ENCODE measurements around the gene TBCD.
A peak's percentile ranks its signal among the peaks of the same experiment; 100 is the strongest.

The TBCD gene

DNA sequence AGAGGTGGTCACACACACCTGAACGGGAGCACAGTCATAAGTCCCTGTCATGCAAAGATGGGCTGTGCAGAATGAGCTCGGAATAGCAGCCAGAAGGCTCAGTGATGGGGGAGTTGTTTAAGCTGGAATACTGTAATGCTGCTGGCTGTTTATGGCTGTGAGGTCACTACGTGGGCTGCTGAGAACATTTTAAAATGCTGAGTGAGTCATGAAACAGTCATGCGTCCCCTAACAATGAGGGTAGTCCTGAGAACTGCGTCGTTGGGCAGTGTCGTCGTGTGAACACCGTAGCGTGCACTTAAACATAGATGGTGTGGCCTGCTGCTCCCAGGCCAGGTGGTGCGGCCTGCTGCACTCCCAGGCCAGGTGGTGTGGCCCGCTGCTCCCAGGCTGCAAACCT lies 39.7 kb downstream of the TBCD start:
- DNase-seq (ENCODE audit: low spot score) = no peak

DNA sequence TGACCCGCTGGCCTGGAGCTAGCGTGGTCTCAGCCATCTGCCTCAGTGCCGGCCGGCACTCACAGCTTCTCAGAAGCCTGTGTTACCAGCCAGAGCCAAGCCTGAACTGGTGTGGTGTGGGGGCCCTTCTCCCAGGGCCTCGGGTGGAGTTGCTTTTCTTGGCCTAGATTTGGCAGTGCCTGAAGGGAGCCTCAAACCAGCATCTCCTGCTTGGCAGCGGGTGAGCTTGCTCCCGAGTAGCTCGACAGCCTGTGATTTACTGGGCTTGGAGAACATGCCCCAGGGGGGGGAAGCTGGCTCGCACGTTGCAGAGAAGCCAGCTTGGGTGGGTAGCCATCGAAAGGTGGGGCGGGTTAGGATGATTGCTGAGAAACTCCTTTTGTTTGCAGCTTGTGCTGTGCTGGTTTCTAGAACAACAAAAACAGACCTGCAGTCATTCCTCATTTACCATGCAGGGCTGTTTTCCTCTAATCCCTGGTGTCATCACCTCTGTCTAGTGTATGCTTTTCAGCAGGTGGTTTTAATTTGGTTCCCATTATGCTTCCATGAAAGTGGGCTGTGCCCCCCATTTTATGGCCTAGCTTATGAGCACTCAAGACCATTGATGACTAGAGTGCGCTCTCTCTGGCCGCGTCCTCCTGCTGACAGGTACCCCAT lies 42.2 kb downstream of the TBCD start:
- DNase-seq (ENCODE audit: low spot score) = peak; percentile 36

DNA sequence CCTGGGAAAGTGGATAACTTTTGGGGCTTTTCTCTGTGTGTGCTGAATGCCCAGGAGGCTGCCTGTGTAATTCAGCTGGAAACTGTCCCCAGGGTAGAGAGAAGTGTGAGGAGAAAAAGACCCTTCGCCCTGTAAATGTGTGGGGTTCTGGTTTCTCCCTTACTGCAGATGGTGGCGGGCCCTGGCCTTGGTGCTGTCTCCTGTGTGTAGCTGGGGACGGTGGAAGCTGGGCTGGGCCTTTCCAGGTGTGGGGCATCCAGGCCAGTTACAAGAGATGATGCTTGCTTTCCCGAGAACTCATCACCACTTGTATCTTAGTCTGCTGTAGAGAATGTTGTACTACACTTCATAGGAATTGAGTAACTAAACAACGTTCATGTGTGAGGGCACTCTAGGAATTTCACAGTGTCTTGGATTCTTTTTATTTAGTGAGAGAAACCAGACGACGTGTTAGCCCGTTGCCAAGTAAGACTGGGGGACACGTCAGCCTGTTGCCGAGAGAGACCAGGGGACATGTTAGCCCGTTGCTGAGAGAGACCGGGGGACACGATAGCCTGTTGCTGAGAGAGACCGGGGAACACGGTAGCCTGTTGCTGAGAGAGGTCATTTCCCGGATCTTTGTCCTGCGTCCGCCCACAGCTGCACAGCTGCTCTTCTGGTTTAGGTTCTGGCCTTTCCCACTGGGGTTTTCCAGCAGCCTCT lies 43.1 kb downstream of the TBCD start:
- no peak for DNase-seq (ENCODE audit: low spot score)

DNA sequence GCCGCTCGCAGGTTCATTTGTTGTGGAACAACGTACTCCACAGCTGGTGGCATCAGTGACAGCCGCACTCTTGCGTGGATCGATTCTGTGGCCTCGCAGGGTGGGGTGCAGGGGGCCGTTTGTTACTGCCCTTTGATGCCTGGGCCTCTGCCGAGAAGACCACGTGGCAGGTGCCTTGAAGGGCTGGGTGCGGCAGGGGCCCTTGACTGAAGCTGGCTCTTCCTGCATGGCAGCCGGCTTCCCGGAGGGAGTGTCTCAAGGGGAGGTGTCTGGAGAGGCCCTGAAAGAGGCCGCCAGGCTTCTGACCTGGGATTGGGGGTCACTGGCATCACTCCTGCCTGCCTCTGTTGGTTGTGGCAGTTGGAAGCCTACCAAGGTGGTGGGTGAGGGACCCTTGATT lies 43.8 kb downstream of the TBCD start:
- DNase-seq (ENCODE audit: low spot score) = no peak

DNA sequence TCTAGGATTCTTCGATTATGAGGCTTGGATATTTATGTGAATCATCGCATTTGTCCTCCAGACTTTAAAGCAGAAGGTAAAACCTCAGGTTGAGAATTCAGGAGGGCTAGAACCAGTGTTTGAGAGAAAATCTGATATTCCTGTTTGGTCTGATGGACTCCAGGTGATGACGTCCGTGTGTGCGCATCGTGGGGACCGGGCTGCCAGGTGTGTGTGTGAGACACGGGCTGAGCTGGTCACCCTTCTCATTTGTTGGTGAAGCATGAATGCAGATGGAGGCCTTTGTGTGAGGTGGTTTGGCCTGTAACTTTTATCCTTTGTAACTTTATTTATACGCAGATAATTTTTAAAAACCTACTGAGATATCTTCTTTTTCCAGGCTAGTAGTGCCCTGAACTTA lies 45.2 kb downstream of the TBCD start:
- DNase-seq (ENCODE audit: low spot score) = no peak

DNA sequence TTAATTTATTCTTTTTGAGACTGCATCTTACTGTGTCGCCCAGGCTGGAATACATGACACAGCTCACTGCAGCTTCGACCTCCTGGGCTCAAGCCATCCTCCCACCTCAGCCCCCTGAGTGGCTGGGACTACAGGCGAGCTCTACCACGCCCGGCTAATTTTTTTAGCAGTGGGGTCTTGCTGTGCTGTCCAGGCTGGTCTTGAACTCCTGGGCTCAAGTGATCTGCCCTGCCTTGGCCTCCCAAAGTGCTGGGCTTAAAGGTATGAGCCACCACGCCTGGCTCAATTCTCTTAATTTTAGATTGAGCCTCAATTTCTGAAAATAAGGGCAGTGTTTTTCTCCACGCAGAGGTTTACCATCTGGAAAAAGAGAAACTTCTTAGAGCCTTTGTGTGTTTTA lies 46.9 kb downstream of the TBCD start:
- no peak for DNase-seq (ENCODE audit: low spot score)

DNA sequence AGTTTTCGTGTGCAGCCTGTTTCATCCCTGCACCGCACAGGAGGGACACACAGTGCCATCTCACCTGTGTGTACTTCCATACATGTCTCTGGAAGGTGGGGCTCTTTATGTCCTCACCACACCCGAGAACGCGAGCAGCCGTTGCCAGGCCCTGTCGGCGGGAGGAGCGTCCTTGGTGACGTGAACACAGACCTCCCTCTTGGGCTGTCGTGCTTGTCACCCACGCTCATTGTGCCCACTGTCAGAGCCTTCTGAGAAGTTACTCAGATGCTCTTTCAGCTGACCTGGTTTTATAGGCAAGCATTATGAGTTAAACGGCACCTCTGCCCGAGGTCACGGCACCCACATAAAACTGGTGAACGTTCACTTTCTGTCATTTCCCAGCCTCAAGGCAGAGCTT lies 47.7 kb downstream of the TBCD start:
- no peak for DNase-seq (ENCODE audit: low spot score)

DNA sequence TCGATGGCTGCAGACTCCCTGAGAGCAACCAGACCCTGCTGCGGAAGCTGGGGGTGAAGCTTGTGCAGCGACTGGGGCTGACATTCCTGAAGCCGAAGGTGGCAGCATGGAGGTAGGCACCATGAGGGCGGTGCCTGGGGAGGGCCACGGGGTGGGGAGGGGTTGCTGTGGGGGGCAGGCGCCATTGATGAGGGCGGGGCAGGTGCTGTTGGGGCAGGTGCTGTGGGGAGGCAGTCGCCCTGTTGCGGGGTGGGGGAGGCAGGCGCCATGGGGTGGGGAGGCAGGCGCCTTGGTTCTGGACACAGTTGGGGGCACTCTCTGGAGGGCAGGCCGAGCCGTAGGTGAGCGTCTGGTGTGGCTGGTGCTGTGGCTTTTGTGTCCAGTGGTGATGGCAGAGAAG lies 49.0 kb downstream of the TBCD start:
- no peak for DNase-seq (ENCODE audit: low spot score)

DNA sequence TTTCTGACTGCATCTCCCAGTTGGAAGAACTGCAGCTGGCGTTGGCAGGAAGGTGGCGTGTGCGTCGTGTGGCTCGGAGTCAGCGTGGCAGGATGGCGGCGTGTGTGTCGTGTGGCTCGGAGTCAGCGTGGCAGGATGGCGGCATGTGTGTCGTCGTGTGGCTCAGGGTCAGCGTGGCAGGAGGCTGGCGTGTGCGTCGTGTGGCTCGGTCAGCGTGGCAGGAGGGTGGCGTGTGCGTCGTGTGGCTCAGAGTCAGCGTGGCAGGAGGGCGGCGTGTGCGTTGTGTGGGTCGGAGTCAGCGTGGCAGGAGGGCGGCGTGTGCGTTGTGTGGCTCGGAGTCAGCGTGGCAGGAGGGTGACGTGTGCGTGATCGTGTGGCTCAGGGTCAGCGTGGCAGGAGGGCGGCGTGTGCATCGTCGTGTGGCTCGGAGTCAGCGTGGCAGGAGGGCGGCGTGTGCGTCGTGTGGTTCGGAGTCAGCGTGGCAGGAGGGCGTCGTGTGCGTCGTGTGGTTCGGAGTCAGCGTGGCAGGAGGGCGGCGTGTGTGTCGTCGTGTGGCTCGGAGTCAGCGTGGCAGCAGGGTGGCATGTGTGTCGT lies 49.6 kb downstream of the TBCD start:
- no peak for DNase-seq (ENCODE audit: low spot score)

DNA sequence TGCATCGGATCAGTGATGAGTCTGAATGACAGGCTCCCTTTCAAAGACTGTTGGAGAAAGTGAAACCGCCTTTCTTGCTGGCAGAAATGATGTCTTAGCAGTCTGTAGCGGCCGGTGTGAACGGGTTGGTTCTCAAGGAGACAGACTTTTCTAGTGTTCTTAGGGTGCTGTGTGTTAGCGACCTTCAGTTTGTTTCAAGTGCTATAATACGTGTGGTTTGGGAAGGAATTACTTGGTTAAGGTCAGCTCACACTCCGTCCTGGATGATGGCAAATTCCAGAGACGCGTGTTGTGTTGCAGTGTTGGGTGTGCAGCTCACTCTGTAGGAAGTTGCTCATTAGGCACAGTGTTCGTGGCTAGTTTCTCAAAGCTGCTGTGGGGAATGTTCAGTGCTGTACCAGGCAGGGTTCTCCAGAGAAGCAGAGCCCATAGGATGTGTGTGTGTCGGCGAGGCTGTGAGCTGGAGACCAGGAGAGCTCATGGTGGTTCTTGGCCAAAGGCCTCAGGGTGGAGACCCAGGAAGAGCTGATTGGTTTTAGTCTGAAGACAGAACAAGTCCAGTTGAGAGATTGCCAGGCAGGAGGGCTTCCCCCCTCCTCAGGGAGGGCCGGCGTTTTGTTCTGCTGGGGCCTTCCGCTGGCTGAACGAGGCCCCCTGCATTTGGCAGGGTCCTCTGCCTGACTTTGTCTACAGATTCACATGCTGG lies 50.4 kb downstream of the TBCD start:
- no peak for DNase-seq (ENCODE audit: low spot score)

DNA sequence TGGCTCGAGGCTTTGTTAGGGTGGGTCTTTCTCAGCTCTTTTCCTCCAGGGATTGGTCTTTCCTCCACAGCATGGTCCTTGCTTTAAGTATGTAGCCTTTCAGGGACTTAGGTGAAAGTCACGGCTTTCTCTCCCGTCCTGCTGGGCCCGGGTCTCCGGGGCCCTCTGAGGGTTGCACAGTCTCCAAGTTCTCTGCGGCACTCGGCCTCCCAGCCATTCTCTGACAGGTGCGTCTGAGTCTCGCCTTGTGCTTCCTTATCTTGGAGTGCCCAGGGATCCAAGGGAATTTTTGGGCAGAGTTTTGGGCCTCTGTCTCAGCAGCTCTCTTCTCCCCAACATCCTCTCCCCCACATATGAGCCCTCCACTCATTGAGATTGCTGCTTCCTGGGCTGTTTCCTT lies 51.3 kb downstream of the TBCD start:
- DNase-seq (ENCODE audit: low spot score) = no peak

DNA sequence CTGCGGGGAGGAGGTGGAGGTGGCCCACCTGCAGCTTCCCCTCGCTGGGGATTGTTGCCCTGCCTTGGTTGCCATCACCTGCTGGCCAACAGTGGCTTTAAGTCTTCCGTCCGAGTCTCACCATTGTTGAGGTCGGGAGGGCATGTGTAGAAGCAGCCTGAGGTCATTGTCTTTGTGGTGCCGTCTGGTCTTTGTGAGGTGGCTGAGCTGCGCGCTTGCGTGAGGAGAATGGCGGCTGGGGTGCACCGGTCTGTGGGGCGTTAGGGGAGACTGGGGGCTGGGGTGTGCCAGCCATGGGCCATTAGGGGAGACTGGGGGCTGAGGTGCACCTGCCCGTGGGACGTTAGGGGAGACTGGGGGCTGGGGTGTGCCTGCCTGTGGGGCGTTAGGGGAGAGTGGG lies 51.7 kb downstream of the TBCD start:
- no peak for DNase-seq (ENCODE audit: low spot score)

DNA sequence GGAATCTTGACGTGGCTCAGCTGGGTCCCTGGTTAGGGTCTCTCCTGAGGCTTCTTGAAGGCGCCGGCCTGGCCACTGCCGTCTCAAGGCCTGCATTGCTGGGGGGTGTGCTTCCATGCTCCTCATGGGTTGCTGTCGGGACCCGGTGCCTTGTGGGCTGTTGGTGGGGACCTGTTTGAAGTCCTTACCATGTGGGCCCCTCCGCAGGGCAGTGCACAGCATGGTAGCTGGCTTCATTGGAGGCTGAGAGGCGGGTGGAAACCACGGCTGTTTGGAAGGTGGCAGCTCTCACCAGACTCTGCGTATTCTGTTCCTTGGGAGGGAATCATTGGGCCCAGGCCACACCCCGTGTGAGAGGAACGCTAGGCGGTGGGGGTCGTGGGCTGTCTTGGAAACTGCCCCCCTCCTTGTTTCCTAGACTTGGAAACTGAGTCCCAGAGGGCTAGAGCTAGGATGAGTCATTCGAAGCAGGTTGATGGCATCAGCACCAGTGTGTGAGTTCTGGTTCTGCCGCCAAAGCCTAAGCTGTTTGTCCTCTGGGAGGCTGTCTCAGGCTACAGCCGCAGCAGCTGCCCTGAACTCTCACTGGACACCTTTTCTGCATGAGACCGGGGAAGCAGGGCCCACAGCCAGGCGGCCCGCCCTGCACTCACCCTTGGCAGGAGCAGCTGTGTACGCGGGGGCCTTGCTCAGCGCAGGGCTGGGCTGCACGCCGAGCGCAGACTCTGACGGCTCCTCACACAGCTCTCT lies 52.8 kb downstream of the TBCD start:
- DNase-seq (ENCODE audit: low spot score) = no peak

DNA sequence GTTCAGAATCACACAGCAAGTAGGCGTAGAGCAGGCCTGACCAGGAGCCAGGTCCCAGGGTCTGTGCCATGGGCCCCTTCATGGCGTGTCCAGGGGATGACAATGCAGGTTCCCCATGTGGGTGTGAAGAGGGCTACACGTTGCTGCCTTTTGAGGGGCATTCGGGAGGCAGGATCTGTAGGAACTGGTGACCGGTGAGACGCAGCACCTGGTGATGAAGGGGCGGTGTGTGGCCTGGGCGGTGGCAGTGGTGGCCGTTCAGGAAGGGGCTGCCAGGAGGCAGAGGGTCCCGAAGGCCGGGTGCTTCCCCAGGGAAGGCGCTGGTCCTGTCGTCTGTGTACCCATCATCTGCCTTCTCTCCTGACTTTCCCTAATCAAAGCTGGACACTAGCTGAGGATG lies 53.4 kb downstream of the TBCD start:
- DNase-seq (ENCODE audit: low spot score) = no peak

DNA sequence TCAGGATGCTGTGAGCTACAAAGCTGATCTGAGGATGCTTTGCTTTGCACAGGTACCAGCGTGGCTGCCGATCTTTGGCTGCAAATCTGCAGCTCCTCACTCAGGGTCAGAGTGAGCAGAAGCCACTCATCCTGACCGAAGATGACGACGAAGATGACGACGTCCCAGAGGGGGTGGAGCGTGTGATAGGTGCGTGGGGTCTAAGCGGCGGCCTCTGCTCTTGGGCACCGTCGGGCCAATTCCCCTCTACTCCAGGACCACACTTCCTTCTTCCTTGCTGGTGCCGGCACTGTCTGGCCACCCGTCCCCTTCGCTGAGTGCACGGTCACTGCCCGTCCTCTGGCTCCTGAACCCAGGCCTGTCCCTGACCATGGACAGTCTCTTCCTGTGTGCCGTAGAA lies 54.0 kb downstream of the TBCD start:
- DNase-seq (ENCODE audit: low spot score) = no peak

DNA sequence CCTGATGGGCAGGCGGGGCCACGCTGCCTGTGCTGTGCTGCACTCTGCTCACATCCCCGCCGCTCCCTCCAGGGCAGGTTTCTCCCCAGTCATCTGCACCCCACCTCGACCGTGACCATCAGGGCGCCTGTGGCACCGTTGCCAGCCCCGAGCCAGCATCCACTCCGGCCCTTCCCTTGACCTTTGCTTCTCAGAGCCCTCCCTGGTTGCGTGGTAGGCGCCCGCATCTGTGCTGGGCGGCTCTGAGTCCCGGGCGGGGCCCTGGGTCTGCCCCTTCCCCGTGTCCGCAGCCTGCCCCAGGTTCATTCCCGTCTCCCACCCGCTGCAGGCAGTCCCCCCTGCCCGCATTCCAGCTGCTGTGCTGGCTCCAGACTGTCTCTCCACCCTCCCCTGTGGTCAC lies 54.8 kb downstream of the TBCD start:
- DNase-seq (ENCODE audit: low spot score) = no peak

DNA sequence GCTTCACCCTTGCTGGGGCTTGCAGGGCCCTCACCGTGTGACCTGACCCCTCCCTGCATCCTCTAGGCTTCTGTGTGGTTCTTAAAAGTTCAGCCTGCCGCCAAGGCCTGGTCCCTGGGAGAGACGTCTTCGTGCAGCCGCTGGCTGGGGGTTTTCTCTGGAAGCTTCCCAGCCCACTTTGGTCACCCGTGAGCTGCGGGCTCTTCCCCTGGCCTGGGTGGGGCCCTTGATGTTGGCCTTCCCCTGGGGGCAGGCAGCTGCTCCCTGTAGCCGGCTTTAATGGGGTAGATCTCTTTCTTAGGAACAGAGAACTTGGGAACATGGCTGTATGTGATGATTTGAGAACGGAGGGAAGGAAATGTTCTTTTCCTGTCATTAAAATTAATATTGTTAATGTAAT lies 55.2 kb downstream of the TBCD start:
- no peak for DNase-seq (ENCODE audit: low spot score)

DNA sequence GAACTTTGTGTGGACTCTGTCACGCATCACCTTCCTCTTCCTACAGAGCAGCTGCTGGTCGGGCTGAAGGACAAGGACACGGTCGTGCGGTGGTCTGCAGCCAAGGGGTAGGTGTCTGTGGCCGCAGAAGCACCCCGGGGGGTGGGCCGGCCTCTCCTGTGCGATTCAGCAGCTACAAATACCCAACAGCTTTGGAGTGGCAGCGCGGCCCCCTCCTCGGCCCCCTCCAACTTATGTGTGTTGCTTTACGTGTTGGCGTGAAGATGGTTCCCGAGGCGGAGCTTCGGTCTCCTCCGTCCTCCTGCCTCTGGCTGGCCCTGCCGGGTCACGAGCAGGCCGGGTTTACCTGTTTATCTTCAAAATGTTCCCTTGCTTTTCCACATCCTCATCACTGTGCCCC lies 55.7 kb downstream of the TBCD start:
- DNase-seq (ENCODE audit: low spot score) = no peak

DNA sequence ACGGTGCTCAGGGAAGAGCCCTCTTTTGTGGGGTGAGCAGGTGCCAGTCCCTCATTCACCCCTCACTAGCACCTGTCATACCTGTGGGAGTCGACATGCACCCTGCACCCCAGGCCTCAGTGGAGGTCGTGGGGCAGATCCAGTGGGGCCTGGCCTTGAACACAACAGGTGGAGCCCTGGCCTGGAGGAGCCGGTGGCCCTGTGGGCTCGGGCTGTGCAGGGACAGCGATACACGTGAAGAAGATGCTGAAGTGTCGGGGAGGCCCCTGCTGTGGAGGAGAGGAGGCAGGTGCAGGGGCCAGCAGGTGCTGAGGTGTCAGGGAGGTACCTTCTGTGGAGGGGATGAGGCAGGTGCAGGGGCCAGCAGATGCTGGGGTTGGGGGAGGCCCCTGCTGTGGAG lies 56.1 kb downstream of the TBCD start:
- DNase-seq (ENCODE audit: low spot score) = no peak

DNA sequence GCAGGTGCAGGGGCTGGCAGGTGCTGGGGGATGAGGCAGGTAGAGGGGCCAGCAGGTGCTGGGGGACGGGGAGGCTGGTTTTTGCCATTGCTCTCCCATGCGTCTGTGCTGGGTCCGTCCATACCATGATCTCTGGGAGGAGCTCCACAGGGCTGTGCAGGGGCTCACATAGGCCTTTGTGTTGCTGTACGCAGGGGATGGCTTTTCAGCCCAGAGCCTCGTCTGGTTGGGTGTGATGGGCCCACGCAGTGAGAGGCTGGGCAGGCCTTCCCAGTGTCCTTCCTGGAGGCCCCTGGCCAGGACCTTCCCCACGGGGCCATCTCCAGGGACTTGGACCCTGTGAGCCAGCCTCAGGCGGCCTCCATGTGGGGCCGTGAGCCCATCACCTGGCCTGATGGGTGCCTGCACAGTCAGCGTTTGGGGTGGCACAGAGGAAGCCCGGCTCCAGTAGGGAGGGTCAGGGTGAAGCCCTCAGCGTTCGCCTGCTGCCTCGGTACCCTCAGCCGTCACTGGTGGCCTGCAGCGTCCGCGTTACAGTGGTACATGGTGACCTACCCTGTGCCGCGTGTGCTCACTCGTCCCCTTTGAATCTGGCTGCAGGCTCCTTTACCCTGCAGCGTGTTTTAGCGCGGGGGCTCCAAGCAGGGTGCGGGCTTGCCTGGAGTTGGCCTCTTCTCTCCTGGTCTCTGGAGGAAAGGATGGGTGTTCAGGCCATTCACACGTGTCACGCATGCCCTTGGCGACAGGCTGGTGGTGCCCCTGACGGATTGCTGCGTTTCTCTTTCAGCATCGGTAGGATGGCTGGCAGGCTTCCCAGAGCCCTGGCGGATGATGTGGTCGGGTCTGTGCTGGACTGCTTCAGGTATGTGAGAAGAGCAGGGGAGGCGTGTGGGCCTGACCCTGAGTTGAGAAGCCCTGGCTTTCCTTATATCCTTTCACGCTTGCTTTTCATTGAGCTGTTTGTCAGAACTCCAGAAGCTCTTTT lies 57.3 kb downstream of the TBCD start:
- no peak for DNase-seq (ENCODE audit: low spot score)
